ENCODE measurements around the gene RBM15B.
A peak's percentile ranks its signal among the peaks of the same experiment; 100 is the strongest.
"Not testable (repeated sequence)": the region's sequence is repeated elsewhere in the genome, so short reads cannot be mapped to it uniquely, and the experiment has no call there.

Gene RBM15B

GRCh38 chr3:51391075-51391565 lies at the start of gene RBM15B:
Gene RBM15B, plus strand, starts transcription at chr3:51391285. Its CDS starts 115 bp downstream, at chr3:51391400.
- peak; percentile 23 for DNase-seq

- no peak for DNase-seq
Measured at GRCh38 chr3:51343918-51344687, 47.0 kb upstream of the RBM15B start.

GRCh38 chr3:51350751-51351150 lies 40.3 kb upstream of the RBM15B start:
- DNase-seq: no peak

- DNase-seq: no peak
Measured at GRCh38 chr3:51353131-51353530, 38.0 kb upstream of the RBM15B start.

GRCh38 chr3:51353691-51354090 lies 37.4 kb upstream of the RBM15B start:
- no peak for DNase-seq

- DNase-seq: no peak
Measured at GRCh38 chr3:51354172-51354571, 36.9 kb upstream of the RBM15B start.

- no peak for DNase-seq
Measured at GRCh38 chr3:51354731-51355615, 36.1 kb upstream of the RBM15B start.

- DNase-seq: no peak
Measured at GRCh38 chr3:51355891-51356578, 35.0 kb upstream of the RBM15B start.

GRCh38 chr3:51357856-51358255 lies 33.2 kb upstream of the RBM15B start:
- no peak for DNase-seq

- DNase-seq: no peak
Measured at GRCh38 chr3:51358981-51359380, 32.1 kb upstream of the RBM15B start.

GRCh38 chr3:51360806-51361205 lies 30.3 kb upstream of the RBM15B start:
- no peak for DNase-seq

GRCh38 chr3:51361746-51362145 lies 29.3 kb upstream of the RBM15B start:
- DNase-seq: no peak

GRCh38 chr3:51362476-51362875 lies 28.6 kb upstream of the RBM15B start:
- no peak for DNase-seq

- not testable (repeated sequence) for DNase-seq
Measured at GRCh38 chr3:51368276-51368675, 22.8 kb upstream of the RBM15B start.

- no peak for DNase-seq
Measured at GRCh38 chr3:51371943-51372557, 19.0 kb upstream of the RBM15B start.

GRCh38 chr3:51373658-51374421 lies 17.2 kb upstream of the RBM15B start:
- no peak for DNase-seq

- no peak for DNase-seq
Measured at GRCh38 chr3:51374456-51374855, 16.6 kb upstream of the RBM15B start.

- no peak for DNase-seq
Measured at GRCh38 chr3:51375136-51375535, 15.9 kb upstream of the RBM15B start.

GRCh38 chr3:51375571-51375970 lies 15.5 kb upstream of the RBM15B start:
- no peak for DNase-seq

- no peak for DNase-seq
Measured at GRCh38 chr3:51378065-51378464, 13.0 kb upstream of the RBM15B start.

- DNase-seq: no peak
Measured at GRCh38 chr3:51378726-51379125, 12.4 kb upstream of the RBM15B start.

- no peak for DNase-seq
Measured at GRCh38 chr3:51379301-51379700, 11.8 kb upstream of the RBM15B start.
